GM21381 (cell line): ENCODE data around the gene C1orf174.
"Not testable (repeated sequence)": the region's sequence is repeated elsewhere in the genome, so short reads cannot be mapped to it uniquely, and the experiment has no call there.

Experiments used
- ATAC-seq: cut with Tn5 transposase; IDR thresholded peaks from one replicate; pipeline ENCODE4 v1.9.1; 2021; ENCODE audit warnings: mild to moderate bottlenecking, moderate library complexity; ENCODE audit not compliant: unreplicated experiment

Gene C1orf174

DNA sequence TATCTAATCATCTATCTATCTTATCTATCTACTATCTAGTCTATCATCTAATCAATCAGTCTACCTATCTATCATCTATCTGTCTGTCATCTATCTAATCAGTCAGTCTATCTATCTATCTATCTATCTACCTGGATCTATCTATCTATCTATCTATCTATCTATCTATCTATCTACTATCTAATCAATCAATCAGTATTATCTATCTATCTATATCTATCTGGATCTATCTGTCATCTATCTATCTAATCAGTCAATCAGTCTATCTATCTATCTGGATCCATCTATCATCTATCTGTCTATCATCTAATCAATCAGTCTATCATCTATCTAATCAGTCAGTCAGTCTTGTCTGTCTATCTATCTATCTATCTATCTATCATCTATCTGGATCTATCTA is 26.9 kb upstream of the C1orf174 start:
- no peak for ATAC-seq

GRCh38 chr1:3925762-3926161 is 25.7 kb upstream of the C1orf174 start:
- no peak for ATAC-seq

DNA sequence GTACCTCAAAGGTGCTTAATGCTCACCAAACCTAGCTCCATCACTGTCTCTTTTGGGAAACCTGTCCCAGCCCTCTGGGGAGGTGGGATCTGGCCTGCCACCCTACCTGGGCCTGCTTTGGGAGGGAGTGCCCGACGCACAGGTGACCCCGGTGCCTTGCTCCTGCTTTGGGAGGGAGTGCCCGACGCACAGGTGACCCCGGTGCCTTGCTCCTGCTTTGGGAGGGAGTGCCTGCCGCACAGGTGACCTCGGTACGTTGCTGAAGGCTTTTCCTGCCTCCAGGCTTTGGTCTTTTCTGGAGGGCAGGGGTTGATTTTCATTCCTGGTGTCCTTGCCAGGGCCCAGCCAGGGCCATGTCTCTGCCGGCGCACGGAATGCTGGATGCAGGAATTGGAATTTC is 25.2 kb upstream of the C1orf174 start:
- ATAC-seq, result no peak

GRCh38 chr1:3924825-3925220 is 24.8 kb upstream of the C1orf174 start:
- no peak for ATAC-seq

GRCh38 chr1:3924186-3924824 is 24.2 kb upstream of the C1orf174 start:
- ATAC-seq, result no peak

DNA sequence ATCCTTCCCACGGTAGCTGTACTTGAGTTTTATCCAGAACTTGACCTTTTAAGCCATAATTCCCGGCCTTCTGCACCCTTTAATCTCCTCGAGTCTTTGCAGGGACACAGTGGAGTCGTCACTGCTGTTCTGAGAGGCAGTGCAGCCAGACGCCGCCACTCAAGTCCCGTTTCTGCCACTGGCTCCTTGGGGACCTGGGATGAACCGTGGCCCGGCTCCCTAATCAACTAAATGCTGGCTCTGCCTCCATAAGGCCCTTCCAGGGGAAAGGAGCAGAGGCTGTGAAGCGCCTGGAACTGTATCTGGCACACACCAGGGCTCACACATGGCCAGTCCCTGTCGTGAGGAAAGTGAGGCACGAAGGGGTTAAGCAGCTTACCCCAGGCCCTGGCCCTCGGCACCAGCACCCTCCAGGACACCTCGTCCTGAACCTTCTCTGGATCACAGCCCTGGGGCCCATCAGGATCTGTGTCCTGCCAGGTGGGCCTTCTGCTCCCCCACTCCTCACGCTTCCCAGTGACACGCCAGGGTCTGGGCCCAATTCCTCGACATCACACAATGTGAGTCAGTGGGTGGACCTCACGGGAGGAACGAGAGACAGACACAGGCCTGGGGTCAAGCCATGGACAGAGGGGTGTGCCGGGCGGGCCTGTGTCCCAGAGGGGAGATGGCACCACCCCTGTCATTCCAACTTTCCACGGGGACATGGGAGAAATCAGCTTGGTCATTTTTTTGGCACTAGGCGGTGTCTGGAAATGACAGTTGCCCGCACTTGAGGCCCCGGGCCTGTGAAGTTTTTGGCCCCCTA is 23.5 kb upstream of the C1orf174 start:
- ATAC-seq, result no peak

GRCh38 chr1:3922851-3923250 is 22.8 kb upstream of the C1orf174 start:
- no peak for ATAC-seq

GRCh38 chr1:3922201-3922725 is 22.2 kb upstream of the C1orf174 start:
- no peak for ATAC-seq

DNA sequence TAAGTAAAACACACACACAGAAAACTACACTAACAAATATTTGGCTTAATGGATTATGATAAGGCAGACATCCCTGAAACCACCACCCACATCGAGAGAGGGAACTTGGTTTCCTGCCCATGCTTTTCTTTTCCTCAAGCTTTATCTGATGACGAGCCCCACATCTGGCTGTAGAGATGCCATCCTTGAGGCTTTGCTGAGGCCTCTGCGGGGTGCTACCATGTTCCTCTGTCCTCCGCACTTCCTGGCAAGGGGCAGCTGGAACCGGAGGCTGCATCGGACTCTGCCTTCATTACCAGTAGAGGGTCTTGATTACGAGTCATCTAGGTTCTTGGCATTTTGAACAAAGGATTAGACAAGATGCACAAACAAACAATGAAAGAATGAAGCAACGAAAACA is 21.7 kb upstream of the C1orf174 start:
- no peak for ATAC-seq

DNA sequence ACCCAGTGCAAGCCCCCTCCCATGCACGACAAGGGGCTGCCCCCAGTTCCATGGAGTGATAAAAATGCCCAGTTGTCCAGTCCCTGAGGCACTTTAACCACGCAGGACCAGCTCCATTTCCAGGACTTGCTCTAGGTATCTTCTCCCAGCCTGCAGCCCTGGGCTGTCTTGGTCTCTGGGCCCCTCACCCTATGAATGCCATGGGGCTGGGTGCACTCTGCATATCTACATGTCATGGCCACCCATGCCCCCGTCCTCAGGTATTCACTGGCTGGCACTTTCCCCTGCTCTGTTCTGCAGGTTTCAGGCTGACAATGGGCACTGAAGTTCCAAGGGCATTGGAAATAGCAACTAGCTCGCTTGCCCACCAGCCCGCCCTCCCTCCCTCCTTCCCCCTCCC is 19.6 kb upstream of the C1orf174 start:
- no peak for ATAC-seq

DNA sequence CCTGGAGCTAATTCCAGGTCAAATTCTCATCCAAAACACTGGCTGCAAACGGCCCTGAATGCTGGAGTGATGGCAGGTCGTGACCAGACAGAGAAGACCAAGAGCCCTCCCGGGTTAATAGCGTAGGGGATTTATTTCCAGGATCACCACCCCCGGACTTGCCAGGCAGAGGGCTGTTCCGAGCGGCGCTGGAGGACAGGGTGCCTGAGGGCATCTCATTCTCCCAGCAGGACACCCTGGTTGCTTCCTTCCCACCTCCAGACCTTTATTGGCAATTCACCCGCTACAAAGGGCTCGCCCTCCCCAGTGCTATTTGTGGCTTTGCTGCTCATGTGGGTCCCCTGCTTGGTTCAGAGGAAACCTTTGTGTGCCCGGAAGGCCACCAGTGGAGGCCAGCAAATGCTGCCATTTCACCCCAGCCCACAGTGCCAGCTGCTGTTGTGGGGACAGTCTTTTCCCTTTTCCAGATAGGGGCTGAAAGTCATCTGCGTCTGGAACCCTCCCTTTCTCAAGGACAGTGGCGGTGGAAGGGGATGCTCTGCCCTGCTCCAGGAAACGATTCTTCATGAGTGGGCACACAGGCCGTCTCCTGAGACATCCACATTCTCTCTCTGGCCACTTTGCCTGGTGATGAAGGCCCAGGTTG is 19.0 kb upstream of the C1orf174 start:
- ATAC-seq, result no peak

- not testable (repeated sequence) for ATAC-seq
Observed at GRCh38 chr1:3918359-3918758, 18.3 kb upstream of the C1orf174 start.

- no peak for ATAC-seq
Observed at GRCh38 chr1:3917761-3918160, 17.7 kb upstream of the C1orf174 start.

GRCh38 chr1:3915551-3916121 is 15.6 kb upstream of the C1orf174 start:
- ATAC-seq, result no peak

DNA sequence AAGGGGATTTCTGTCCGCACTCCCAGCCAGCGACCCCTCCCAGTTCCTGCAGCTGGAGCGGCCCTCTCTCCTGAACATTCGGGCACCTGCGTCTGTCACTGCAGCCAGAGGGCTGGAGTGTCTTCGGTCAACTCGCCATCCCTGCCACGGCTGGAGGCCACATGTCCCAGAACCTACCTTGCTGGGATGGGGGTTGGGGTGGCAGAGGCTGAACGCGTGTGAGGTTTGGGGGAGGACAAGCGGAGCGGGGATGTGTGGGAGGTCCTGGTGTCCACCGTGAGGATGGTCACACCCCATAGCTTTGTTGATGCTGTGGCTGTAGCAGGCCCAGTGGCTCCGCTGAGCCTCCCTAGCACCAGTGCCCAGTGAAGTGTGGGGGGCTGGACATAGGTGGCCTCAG is 14.8 kb upstream of the C1orf174 start:
- no peak for ATAC-seq

GRCh38 chr1:3914331-3914851 is 14.3 kb upstream of the C1orf174 start:
- no peak for ATAC-seq

DNA sequence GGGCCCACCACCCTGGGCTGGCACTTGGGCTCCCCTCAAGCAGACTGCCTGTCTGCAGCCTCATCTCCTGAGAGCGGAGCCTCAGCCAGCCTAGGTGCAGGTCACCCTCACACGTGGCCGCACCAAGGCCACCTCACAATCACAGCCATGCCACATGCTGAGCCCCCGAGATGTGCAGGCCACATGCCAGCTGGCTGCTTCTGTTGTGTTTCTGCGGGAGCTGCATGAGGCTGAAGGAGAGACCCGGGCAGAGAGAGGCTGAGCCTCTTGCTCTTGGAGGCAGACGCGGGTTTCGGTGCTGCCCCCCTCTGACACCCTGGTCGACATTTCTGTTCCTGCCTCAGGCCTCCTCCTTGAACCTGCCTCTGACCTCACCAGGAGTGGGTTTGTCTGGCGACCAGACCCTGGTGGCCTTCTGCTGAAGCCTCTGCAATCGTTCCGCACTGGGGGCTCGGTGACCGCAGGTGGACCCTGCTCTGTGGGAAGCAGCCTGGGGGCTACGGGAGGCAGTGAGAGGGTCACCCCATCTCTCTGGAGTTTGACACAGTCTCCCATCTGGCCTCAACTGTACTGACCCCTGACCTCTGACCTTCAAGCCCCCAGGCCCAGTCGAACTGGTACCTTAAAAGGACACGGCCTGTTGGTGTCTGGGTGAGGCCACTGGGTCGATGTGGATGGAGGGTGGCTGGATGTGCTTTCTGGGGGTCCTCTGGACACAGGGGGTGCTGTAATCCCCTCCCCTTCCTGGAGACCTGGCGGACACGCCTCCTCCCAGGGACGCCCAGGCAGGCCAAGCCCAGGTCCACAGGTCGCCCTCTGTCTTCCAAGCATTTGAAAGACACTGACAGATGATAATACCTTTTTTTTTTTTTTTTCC is 13.0 kb upstream of the C1orf174 start:
- no peak for ATAC-seq

DNA sequence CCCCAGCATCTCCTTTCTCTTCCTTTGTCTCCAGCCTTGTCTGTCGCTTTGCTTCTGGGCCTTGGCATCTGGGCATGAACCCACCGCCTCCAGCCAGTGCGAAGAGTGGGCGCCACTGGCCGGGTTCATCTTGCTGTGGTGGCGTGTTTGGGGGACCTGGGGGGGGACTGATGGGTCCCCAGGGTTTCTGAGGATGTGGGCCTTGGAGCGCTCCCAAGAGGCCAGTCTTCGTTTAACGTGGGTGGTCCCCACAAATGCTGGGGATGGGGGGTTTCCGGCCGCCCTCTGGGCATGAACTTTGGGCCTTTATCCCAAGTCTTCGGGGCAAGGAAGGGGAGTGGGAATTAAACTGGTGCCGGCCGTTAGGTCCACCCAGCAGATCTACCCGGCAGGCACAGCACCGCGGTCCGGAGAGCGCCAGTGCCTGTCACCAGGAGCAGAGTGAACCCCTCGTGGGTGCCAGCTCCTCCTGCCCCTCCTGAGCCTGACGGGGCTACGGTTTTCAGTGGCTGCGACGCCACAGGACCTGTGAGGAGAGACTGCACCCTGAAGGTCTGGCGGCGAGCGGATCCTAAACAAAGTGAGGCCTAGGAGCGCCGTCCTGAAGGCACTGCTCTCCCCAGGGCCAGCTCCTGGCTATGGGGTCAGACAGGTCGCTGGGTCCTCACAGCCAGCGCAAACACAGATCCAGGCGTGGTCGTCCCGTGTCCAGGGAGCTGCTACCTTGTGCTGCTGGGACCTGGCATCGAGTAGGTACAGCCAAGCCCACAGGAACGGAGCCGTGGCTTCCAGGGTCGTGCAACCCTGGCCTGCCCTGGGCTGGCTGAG is 12.1 kb upstream of the C1orf174 start:
- ATAC-seq, result no peak
